HepG2 (cell line): ENCODE data around the gene APOBEC3B. TPM values are rescaled to one million over a fixed set of nuclear protein-coding genes. Genes with fewer than 3 reads are reported as not detected.
"Not testable (repeated sequence)": the region's sequence is repeated elsewhere in the genome, so short reads cannot be mapped to it uniquely, and the experiment has no call there.

Experiments
- ATAC-seq: fragments of 200-7000 bp; cut with Tn5 transposase; 3 replicates; pipeline ENCODE4 v1.9.1; 2020; ENCODE audit warnings: mild to moderate bottlenecking, moderate library complexity
- BruUV-seq: library from RNA; stranded (reverse); fragments of 400-500 nt; replicated peaks from 2 replicates; lab custom pipeline; 2021; lab: Mats Ljungman, UMichigan
- CTCF ChIA-PET: fragments of 300-600 bp; formaldehyde crosslinking; extraction: SDS; loops from one replicate; lab custom pipeline; 2021; ENCODE audit warnings: low total read pairs, inconsistent platforms, low intra/inter-chr PET ratio; lab: Yijun Ruan, JAX
- POLR2A ChIA-PET: fragments of 350-600 bp; sonication (Branson Sonifier 250); formaldehyde crosslinking; loops from one replicate; lab custom pipeline; 2020; ENCODE audit warnings: antibody characterized with exemption, inconsistent platforms; lab: Yijun Ruan, JAX
- DNase-seq: peaks from one replicate; pipeline ENCODE4 v3.0.0-alpha.2; 2015; ENCODE audit warnings: low spot score
- FAIRE-seq: peaks from 3 replicates; lab custom pipeline; 2011; peaks lifted over from hg19 to GRCh38; lab: Jason Lieb, UNC
- H2AFZ ChIP-seq: one replicate; pipeline ENCODE4 v1.6.1; 2011; ENCODE audit warnings: low read length, inconsistent platforms
- H3K27ac ChIP-seq: fragments of 300-600 bp; 3 replicates; pipeline ENCODE4 v1.8.0; 2011; ENCODE audit warnings: mixed run types, mild to moderate bottlenecking, mixed read lengths, low read length, inconsistent platforms; ENCODE audit not compliant: insufficient read depth; ENCODE audit errors: extremely low read length
- H3K27me3 ChIP-seq, 2 experiments: fragments of 200-600 bp in 1 of 2; 2 replicates in 1 of 2; 3 replicates in 1 of 2; pipeline versions ENCODE4 v1.6.0 to v1.8.0; 2011; ENCODE audit warnings: low read length in 2 of 2, mild to moderate bottlenecking in 2 of 2, moderate library complexity in 2 of 2, inconsistent platforms in 1 of 2; ENCODE audit not compliant: insufficient read depth in 2 of 2, control insufficient read depth in 1 of 2
- H3K36me3 ChIP-seq, 2 experiments: fragments of 200-600 bp in 1 of 2; replicated peaks in 1 of 2; 2 replicates in 1 of 2; 3 replicates in 1 of 2; pipeline versions ENCODE4 v1.5.1 to v1.8.0; 2011; ENCODE audit warnings: low read length in 2 of 2, inconsistent platforms in 1 of 2; ENCODE audit not compliant: insufficient read depth in 2 of 2, control insufficient read depth in 1 of 2
- H3K4me1 ChIP-seq: 2 replicates; pipeline ENCODE4 v1.5.1; 2012; ENCODE audit warnings: low read length, inconsistent platforms; ENCODE audit not compliant: insufficient read depth
- H3K4me2 ChIP-seq: 2 replicates; pipeline ENCODE4 v1.6.0; 2011; ENCODE audit warnings: low read depth, low read length, inconsistent platforms
- H3K4me3 ChIP-seq, 3 experiments: fragments of 200-600 bp in 1 of 3; sonication (generic), shearing (Covaris generic) in 1 of 3; replicated peaks in 1 of 3; 2 replicates each; pipeline ENCODE4 v1.5.1; 2011 to 2016; ENCODE audit warnings: low read length in 3 of 3, inconsistent platforms in 2 of 3, low read depth in 2 of 3, mild to moderate bottlenecking in 2 of 3, control low read depth in 1 of 3, mixed read lengths in 1 of 3; ENCODE audit not compliant: insufficient read depth in 1 of 3
- H3K79me2 ChIP-seq: one replicate; pipeline ENCODE4 v1.6.1; 2011; ENCODE audit warnings: low read length, inconsistent platforms; ENCODE audit not compliant: insufficient read depth
- H3K9ac ChIP-seq: 2 replicates; pipeline ENCODE4 v1.6.0; 2011; ENCODE audit warnings: mild to moderate bottlenecking, low read depth, low read length, inconsistent platforms; ENCODE audit not compliant: insufficient read depth
- H3K9me3 ChIP-seq: 2 replicates; pipeline ENCODE4 v1.5.1; 2012; ENCODE audit warnings: mild to moderate bottlenecking, low read length
- H4K20me1 ChIP-seq: 2 replicates; pipeline ENCODE4 v1.6.0; 2011; ENCODE audit warnings: inconsistent platforms, mild to moderate bottlenecking, low read length, moderate library complexity; ENCODE audit not compliant: insufficient read depth
- EED ChIP-seq: sonication (generic); formaldehyde crosslinking; IDR thresholded peaks from 2 replicates; pipeline ENCODE4 v1.5.0; 2020; ENCODE audit warnings: mild to moderate bottlenecking, missing genetic modification reagents
- GRHL1 ChIP-seq: sonication (generic); formaldehyde crosslinking; conservative IDR thresholded peaks from 2 replicates; pipeline ENCODE4 v1.8.0; 2022; ENCODE audit warnings: missing genetic modification reagents
- HOXA5 ChIP-seq: sonication (generic); formaldehyde crosslinking; IDR thresholded peaks from 2 replicates; pipeline ENCODE4 v1.4.0; 2020; ENCODE audit warnings: missing genetic modification reagents
- IRF2 ChIP-seq: IDR thresholded peaks from 2 replicates; pipeline ENCODE4 v1.6.1; 2018; ENCODE audit warnings: missing genetic modification reagents, missing compliant biosample characterization
- ISX ChIP-seq: sonication (generic); formaldehyde crosslinking; conservative IDR thresholded peaks from 2 replicates; pipeline ENCODE4 v1.5.0; 2020; ENCODE audit warnings: missing genetic modification reagents
- NKX3-1 ChIP-seq: sonication (generic); formaldehyde crosslinking; IDR thresholded peaks from 2 replicates; pipeline ENCODE4 v1.5.0; 2020; ENCODE audit warnings: missing genetic modification reagents
- PHF8 ChIP-seq: sonication (generic); formaldehyde crosslinking; IDR thresholded peaks from 2 replicates; pipeline ENCODE4 v1.5.0; 2020; ENCODE audit warnings: missing genetic modification reagents
- ZBTB37 ChIP-seq: sonication (generic); formaldehyde crosslinking; IDR thresholded peaks from 2 replicates; pipeline ENCODE4 v1.4.0; 2020; ENCODE audit warnings: mild to moderate bottlenecking, missing genetic modification reagents
- ZNF10 ChIP-seq: sonication (generic); formaldehyde crosslinking; IDR thresholded peaks from 2 replicates; pipeline ENCODE4 v1.4.0; 2020; ENCODE audit warnings: mild to moderate bottlenecking, low read depth, missing genetic modification reagents, borderline replicate concordance
- ZNF138 ChIP-seq: sonication (generic); formaldehyde crosslinking; IDR thresholded peaks from 2 replicates; pipeline ENCODE4 v1.5.0; 2020; ENCODE audit warnings: mild to moderate bottlenecking, low read depth, missing genetic modification reagents
- ZNF772 ChIP-seq: sonication (generic); formaldehyde crosslinking; IDR thresholded peaks from 2 replicates; pipeline ENCODE4 v1.5.0; 2020; ENCODE audit warnings: mild to moderate bottlenecking, missing genetic modification reagents
- ZSCAN25 ChIP-seq: sonication (generic); formaldehyde crosslinking; IDR thresholded peaks from 2 replicates; pipeline ENCODE4 v1.8.0; 2022; ENCODE audit warnings: mild to moderate bottlenecking, missing genetic modification reagents
- WGBS: methylation state at CpG from one replicate; pipeline ENCODE4 v1.1.6; 2017; ENCODE audit warnings: low lambda C conversion rate; 5-methylcytosine and 5-hydroxymethylcytosine counted together
- in situ Hi-C: cut with HindIII; loops from 2 replicates; pipeline ENCODE4 v1.10.0; 2017; ENCODE audit warnings: low pct_unique_long_range_greater_than_20kb; ENCODE audit not compliant: extremely low pct_ligation_motif_present
- intact Hi-C: fragments of 100-400 bp; cut with micrococcal nuclease; formaldehyde crosslinking; loops from one replicate; pipeline ENCODE4 v1.10.0; 2022; ENCODE audit not compliant: unreplicated experiment
- polyA plus RNA-seq, 8 experiments: library from polyadenylated mRNA; depleted of rRNA in 3 of 8; stranded (reverse) in 7 of 8; unstranded in 1 of 8; fragments of >200 nt; fragmentation: Illumina TruSeq in 4 of 8; extraction: Trizol in 4 of 8; gene quantifications; 2 replicates each; pipeline versions ENCODE4 v1.2.1 to v1.2.3, GENCODE V29; 2011 to 2016; ENCODE audit warnings: low read depth in 4 of 8, missing spikeins in 1 of 8, mixed read lengths in 1 of 8; ENCODE audit not compliant: insufficient read depth in 1 of 8
- total RNA-seq, 5 experiments: library from RNA; depleted of rRNA; stranded (reverse); fragments of >200 nt; fragmentation: Illumina TruSeq; extraction: Trizol; gene quantifications; 2 replicates each; pipeline ENCODE4 v1.2.3, GENCODE V29; 2016; ENCODE audit warnings: low read depth in 1 of 5

The APOBEC3B gene
- total and polyA plus RNA-seq, 2 of the 13 experiments (the other 11 are each of a cell fraction or from before 2014, with no cell fraction given): 6.7 to 8.8 TPM

GRCh38 chr22:39007177-39007576 lies 25.0 kb downstream of the APOBEC3B start:
- FAIRE-seq (no peak), DNase-seq (no peak), ATAC-seq (no peak)
- no peak overlapping the region for H3K4me3 ChIP-seq
- H3K9ac ChIP-seq: no peak overlapping the region
- WGBS: 87% methylated on average over 5 of the region's 5 CpGs
- no peaks in the 10 kb centered on the region for H4K20me1 ChIP-seq
- H3K79me2 ChIP-seq: no peaks in the 10 kb centered on the region
- no TSS peak for BruUV-seq
- intact Hi-C loops (loop anchor here (10.0 kb wide), 1 partner anchor 242 kb away; no protein-coding TSS in a partner anchor), in situ Hi-C loops (no loop called here)
- H3K27ac ChIP-seq: no peak overlapping the region
- peaks cover 19% of the 10 kb centered on the region for H3K4me1 ChIP-seq
- ChIA-PET CTCF (interaction anchor here (1.5 to 2.9 kb wide), 3 partner anchors 111 to 137 kb away, joined by 6 to 19 read pairs (median 9); no protein-coding TSS in a partner anchor), POLR2A (no interaction called here)
- no peaks in the 10 kb centered on the region for H3K36me3 ChIP-seq
- TF ChIP-seq ZNF138 (CRISPR knock-in tag) (no peak), HOXA5 (CRISPR knock-in tag) (no peak), ISX (no peak), ZSCAN25 (CRISPR knock-in tag) (no peak), EED (CRISPR knock-in tag) (no peak), NKX3-1 (CRISPR knock-in tag) (no peak), PHF8 (CRISPR knock-in tag) (no peak), ZBTB37 (CRISPR knock-in tag) (no peak), IRF2 (CRISPR knock-in tag) (no peak), ZNF10 (CRISPR knock-in tag) (no peak), ZNF772 (CRISPR knock-in tag) (no peak), GRHL1 (no peak)
- H3K9me3 ChIP-seq: no peaks in the 10 kb centered on the region
- no peak overlapping the region for H2AFZ ChIP-seq
- H3K27me3 ChIP-seq: no peaks in the 10 kb centered on the region; a peak in 1 of 5 replicates
- no peak overlapping the region for H3K4me2 ChIP-seq

GRCh38 chr22:39008271-39008850 lies 26.2 kb downstream of the APOBEC3B start:
- peaks cover 31% of the 10 kb centered on the region for H3K4me1 ChIP-seq
- CTCF ChIA-PET: interaction anchor here (1.5 to 2.9 kb wide), 3 partner anchors 109 to 138 kb away, joined by 6 to 19 read pairs (median 9); no protein-coding TSS in a partner anchor
- H3K27ac ChIP-seq, H3K9ac ChIP-seq, H3K9me3 ChIP-seq, H4K20me1 ChIP-seq, H3K4me3 ChIP-seq, H3K36me3 ChIP-seq, DNase-seq, POLR2A ChIA-PET, BruUV-seq, H3K4me2 ChIP-seq, H3K79me2 ChIP-seq, FAIRE-seq, H2AFZ ChIP-seq, ATAC-seq, in situ Hi-C loops, H3K27me3 ChIP-seq: not testable (repeated sequence)
- 90% methylated on average over 8 of the region's 8 CpGs for WGBS
- intact Hi-C loops: loop anchor here (10.0 kb wide), 1 partner anchor 244 kb away; no protein-coding TSS in a partner anchor
